T-cell (primary cell): ENCODE data around the gene TPGS2. TPM values are rescaled to one million over a fixed set of nuclear protein-coding genes. Genes with fewer than 3 reads are reported as not detected.

Source experiments
- ATAC-seq, 4 experiments: fragments of 200-7000 bp in 3 of 4; fragments of 150-1000 bp in 1 of 4; cut with Tn5 transposase; replicated peaks in 1 of 4; 1 replicate in 3 of 4; 2 replicates in 1 of 4; pipeline ENCODE4 v1.10.0; 2021; ENCODE audit warnings: moderate library complexity in 3 of 4, mild to moderate bottlenecking in 2 of 4, moderate number of reproducible peaks in 1 of 4
- CTCF ChIA-PET, 2 donors: fragments of 300-600 bp; sonication (Branson Sonifier 250); formaldehyde crosslinking; loops; one replicate each; lab custom pipeline; 2022; ENCODE audit warnings: antibody characterized with exemption in 2 of 2; lab: Charles Lee
- POLR2A ChIA-PET, 2 donors: fragments of 300-600 bp; sonication (Branson Sonifier 250); formaldehyde crosslinking; loops; one replicate each; lab custom pipeline; 2022; ENCODE audit warnings: antibody characterized with exemption in 2 of 2; lab: Charles Lee
- DNase-seq, 35 experiments: peaks; one replicate each; pipeline versions ENCODE4 v3.0.0 to v3.0.0-alpha.2; 2013 to 2023
- H3K27ac ChIP-seq: one replicate; pipeline ENCODE4 v1.5.1; 2013; ENCODE audit warnings: low read length
- H3K27me3 ChIP-seq, 2 experiments: replicated peaks in 1 of 2; 1 replicate in 1 of 2; 2 replicates in 1 of 2; pipeline versions ENCODE4 v1.6.1 to v1.7.0; 2013; ENCODE audit warnings: low read length in 1 of 2, mixed read lengths in 1 of 2; ENCODE audit not compliant: control insufficient read depth in 2 of 2, insufficient read depth in 2 of 2; ENCODE audit errors: extremely low read depth in 1 of 2
- H3K36me3 ChIP-seq, 2 donors: 1 replicate in 1 of 2; 2 replicates in 1 of 2; pipeline versions ENCODE4 v1.6.1 to v1.7.0; 2013; ENCODE audit warnings: low read length in 1 of 2; ENCODE audit not compliant: control insufficient read depth in 2 of 2, insufficient read depth in 1 of 2; ENCODE audit errors: extremely low read depth in 1 of 2
- H3K4me1 ChIP-seq, 2 experiments: 1 replicate in 1 of 2; 2 replicates in 1 of 2; pipeline versions ENCODE4 v1.6.1 to v1.7.0; 2013; ENCODE audit warnings: low read length in 2 of 2, mixed read lengths in 1 of 2; ENCODE audit not compliant: insufficient read depth in 2 of 2, control insufficient read depth in 1 of 2; ENCODE audit errors: extremely low read depth in 1 of 2
- H3K4me3 ChIP-seq, 2 donors: 1 replicate in 1 of 2; 2 replicates in 1 of 2; pipeline versions ENCODE4 v1.5.1 to v1.7.0; 2013; ENCODE audit warnings: mild to moderate bottlenecking in 2 of 2, low read length in 1 of 2, moderate library complexity in 1 of 2; ENCODE audit not compliant: control insufficient read depth in 1 of 2; ENCODE audit errors: extremely low read depth in 1 of 2
- H3K9me3 ChIP-seq: 2 replicates; pipeline ENCODE4 v1.7.0; 2013
- H3K27ac Mint-ChIP-seq, 2 donors: one replicate each; pipeline ENCODE4 v1.8.0; 2020 to 2021; ENCODE audit warnings: mild to moderate bottlenecking in 2 of 2, mixed read lengths in 2 of 2
- H3K27me3 Mint-ChIP-seq, 2 donors: one replicate each; pipeline ENCODE4 v1.8.0; 2021 to 2022; ENCODE audit warnings: mixed read lengths in 2 of 2
- H3K36me3 Mint-ChIP-seq: one replicate; pipeline ENCODE4 v1.8.0; 2021; ENCODE audit warnings: mixed read lengths
- H3K4me1 Mint-ChIP-seq, 3 donors: one replicate each; pipeline ENCODE4 v1.8.0; 2020 to 2022; ENCODE audit warnings: mixed read lengths in 3 of 3, mild to moderate bottlenecking in 1 of 3
- H3K4me3 Mint-ChIP-seq, 3 donors: one replicate each; pipeline ENCODE4 v1.8.0; 2020 to 2022; ENCODE audit warnings: mild to moderate bottlenecking in 3 of 3, mixed read lengths in 3 of 3, moderate library complexity in 3 of 3
- H3K9me3 Mint-ChIP-seq, 3 donors: one replicate each; pipeline ENCODE4 v1.8.0; 2020 to 2022; ENCODE audit warnings: mixed read lengths in 3 of 3
- WGBS: methylation state at CpG from one replicate; pipeline ENCODE4 v1.1.5; 2013; ENCODE audit warnings: missing lambda C conversion rate; ENCODE audit not compliant: insufficient coverage; 5-methylcytosine and 5-hydroxymethylcytosine counted together
- total RNA-seq, 35 experiments: library from RNA in 6 of 35; stranded (reverse) in 6 of 35; fragments of 120-200 nt in 1 of 35; gene quantifications; one replicate each; pipeline versions ENCODE4 v1.2.1 to v1.2.4 and lab custom pipeline; 2013 to 2026

TPGS2 gene
- total RNA-seq, 5 donors from 2014 or later (not counting 1 experiment from before 2014, with no cell fraction given), result 31.7 to 46.9 (median 46.2) TPM

- ATAC-seq (no peak), DNase-seq (no peak)
- ChIA-PET POLR2A (no interaction called here), CTCF (interaction anchor here (0.6 to 0.9 kb wide), 2 partner anchors 14 to 32 kb away, joined by 3 to 4 read pairs; partner anchors contain the start of genes KIAA1328 (in 1 of the 2) and TPGS2 (in 1 of the 2))
- H3K27ac ChIP-seq, result no peak overlapping the region
- Mint-ChIP-seq H3K36me3 (peaks cover 49% of the 10 kb centered on the region), H3K27ac (no peak overlapping the region), H3K4me1 (peaks cover 5 to 9% (median 6%) of the 10 kb centered on the region in 3 donors), H3K4me3 (no peak overlapping the region), H3K9me3 (peaks cover 0 to 4% (median 0%) of the 10 kb centered on the region in 3 donors), H3K27me3 (no peaks in the 10 kb centered on the region)
- H3K36me3 ChIP-seq, result peaks cover 0 to 3% of the 10 kb centered on the region in 2 donors
- H3K27me3 ChIP-seq, result no peaks in the 10 kb centered on the region
- H3K9me3 ChIP-seq, result no peaks in the 10 kb centered on the region
- no peak overlapping the region for H3K4me3 ChIP-seq
- WGBS, result 100% methylated on average over 1 of the region's 5 CpGs
- H3K4me1 ChIP-seq, result peaks cover 0 to 2% of the 10 kb centered on the region in 2 experiments
Measured at GRCh38 chr18:36843199-36843598, 14.4 kb upstream of the TPGS2 start.

- peaks cover 0 to 2% of the 10 kb centered on the region in 2 experiments for H3K4me1 ChIP-seq
- peaks cover 5 to 9% (median 6%) of the 10 kb centered on the region in 3 donors for H3K4me1 Mint-ChIP-seq
- H3K4me3 ChIP-seq, result no peak overlapping the region
- peaks cover 0 to 6% of the 10 kb centered on the region in 2 donors for H3K36me3 ChIP-seq
- H3K9me3 Mint-ChIP-seq, result peaks cover 0 to 4% (median 0%) of the 10 kb centered on the region in 3 donors
- no peak for DNase-seq
- H3K27ac Mint-ChIP-seq, result no peak overlapping the region
- ChIA-PET POLR2A (no interaction called here), CTCF (no interaction called here)
- H3K4me3 Mint-ChIP-seq, result no peak overlapping the region
- whole genome bisulfite sequencing, result 100% methylated on average over 3 of the region's 4 CpGs
- H3K27ac ChIP-seq, result no peak overlapping the region
- H3K9me3 ChIP-seq, result no peaks in the 10 kb centered on the region
- H3K36me3 Mint-ChIP-seq, result peaks cover 70% of the 10 kb centered on the region
- ATAC-seq, result no peak
- no peaks in the 10 kb centered on the region for H3K27me3 Mint-ChIP-seq
- no peaks in the 10 kb centered on the region for H3K27me3 ChIP-seq
Measured at GRCh38 chr18:36839835-36840234, 11.0 kb upstream of the TPGS2 start.

GRCh38 chr18:36835927-36836326, 7.1 kb upstream of the TPGS2 start:
- WGBS, result no CpG with 5 or more reads among the region's 1 CpG
- H3K36me3 ChIP-seq, result peaks cover 0 to 4% of the 10 kb centered on the region in 2 donors
- DNase-seq (no peak), ATAC-seq (no peak)
- no peak overlapping the region for H3K27ac ChIP-seq
- peaks cover 0 to 4% (median 0%) of the 10 kb centered on the region in 3 donors for H3K9me3 Mint-ChIP-seq
- H3K27ac Mint-ChIP-seq, result no peak overlapping the region
- no peaks in the 10 kb centered on the region for H3K27me3 Mint-ChIP-seq
- no peak overlapping the region for H3K4me3 ChIP-seq
- POLR2A ChIA-PET, result no interaction called here
- no peaks in the 10 kb centered on the region for H3K4me1 ChIP-seq
- H3K4me1 Mint-ChIP-seq, result peaks cover 3 to 14% (median 9%) of the 10 kb centered on the region in 3 donors
- H3K27me3 ChIP-seq, result no peaks in the 10 kb centered on the region
- H3K36me3 Mint-ChIP-seq, result peaks cover 57% of the 10 kb centered on the region
- H3K4me3 Mint-ChIP-seq, result no peak overlapping the region
- CTCF ChIA-PET, result no interaction called here
- H3K9me3 ChIP-seq, result no peaks in the 10 kb centered on the region

GRCh38 chr18:36833120-36833519, 4.3 kb upstream of the TPGS2 start:
- H3K4me1 ChIP-seq, result peaks cover 0 to 12% of the 10 kb centered on the region in 2 experiments
- WGBS, result 100% methylated on average over 2 of the region's 2 CpGs
- ChIA-PET POLR2A (interaction anchor here in 1 of 2 donors (0.6 to 0.7 kb wide), 2 partner anchors 670 to 1741 kb away, joined by 3 read pairs; no protein-coding TSS in a partner anchor), CTCF (no interaction called here)
- peaks cover 23 to 31% (median 31%) of the 10 kb centered on the region in 3 donors for H3K4me1 Mint-ChIP-seq
- H3K27me3 ChIP-seq, result no peaks in the 10 kb centered on the region
- DNase-seq (no peak), ATAC-seq (no peak)
- H3K27ac Mint-ChIP-seq, result no peak overlapping the region
- H3K9me3 Mint-ChIP-seq, result no peaks in the 10 kb centered on the region
- H3K4me3 Mint-ChIP-seq, result no peak overlapping the region
- H3K36me3 Mint-ChIP-seq, result peaks cover 30% of the 10 kb centered on the region
- no peak overlapping the region for H3K4me3 ChIP-seq
- H3K27me3 Mint-ChIP-seq, result no peaks in the 10 kb centered on the region
- no peaks in the 10 kb centered on the region for H3K9me3 ChIP-seq
- H3K36me3 ChIP-seq, result peaks cover 0 to 3% of the 10 kb centered on the region in 2 donors
- no peak overlapping the region for H3K27ac ChIP-seq

- Mint-ChIP-seq H3K4me1 (peaks cover 37 to 47% (median 47%) of the 10 kb centered on the region in 3 donors), H3K9me3 (no peaks in the 10 kb centered on the region), H3K4me3 (no peak overlapping the region), H3K36me3 (peaks cover 12% of the 10 kb centered on the region), H3K27me3 (no peaks in the 10 kb centered on the region), H3K27ac (no peak overlapping the region)
- Histone ChIP-seq H3K9me3 (no peaks in the 10 kb centered on the region), H3K27ac (no peak overlapping the region), H3K36me3 (peaks cover 0 to 3% of the 10 kb centered on the region in 2 donors), H3K27me3 (no peaks in the 10 kb centered on the region), H3K4me1 (peaks cover 0 to 22% of the 10 kb centered on the region in 2 experiments), H3K4me3 (no peak overlapping the region)
- ATAC-seq, result no peak
- ChIA-PET POLR2A (no interaction called here), CTCF (no interaction called here)
- DNase-seq, result no peak
- no CpG with 5 or more reads among the region's 1 CpG for WGBS
Measured at GRCh38 chr18:36831139-36831538, 2.3 kb upstream of the TPGS2 start.

GRCh38 chr18:36830158-36830495, 1.3 kb upstream of the TPGS2 start:
- Histone ChIP-seq H3K27ac (no peak overlapping the region), H3K4me1 (peaks cover 0 to 22% of the 10 kb centered on the region in 2 experiments), H3K9me3 (no peaks in the 10 kb centered on the region), H3K27me3 (no peaks in the 10 kb centered on the region), H3K36me3 (peaks cover 0 to under 1% of the 10 kb centered on the region in 2 donors), H3K4me3 (no peak overlapping the region)
- no peaks in the 10 kb centered on the region for H3K27me3 Mint-ChIP-seq
- WGBS, result no CpG with 5 or more reads among the region's 1 CpG
- ChIA-PET CTCF (interaction anchor here (0.6 to 2.3 kb wide), 4 partner anchors 19 to 687 kb away, joined by 3 to 6 read pairs (median 6); no protein-coding TSS in a partner anchor), POLR2A (interaction anchor here in 1 of 2 donors (0.6 kb wide), 1 partner anchor 1457 kb away, joined by 3 read pairs; no protein-coding TSS in a partner anchor)
- no peak for ATAC-seq
- H3K36me3 Mint-ChIP-seq, result peaks cover 4% of the 10 kb centered on the region
- no peak for DNase-seq
- peak overlapping the region; percentile 84 to 96 (median 89) for H3K4me3 Mint-ChIP-seq
- no peaks in the 10 kb centered on the region for H3K9me3 Mint-ChIP-seq
- peak overlapping the region; percentile 69 to 85 for H3K27ac Mint-ChIP-seq
- peaks cover 37 to 47% (median 47%) of the 10 kb centered on the region in 3 donors for H3K4me1 Mint-ChIP-seq
